GM18907 (cell line): Measurements from ENCODE around the gene UNC13C.

Experiments
- ATAC-seq: cut with Tn5 transposase; IDR thresholded peaks from one replicate; pipeline ENCODE4 v1.9.1; 2021; ENCODE audit warnings: mild to moderate bottlenecking, moderate library complexity; ENCODE audit not compliant: unreplicated experiment

The UNC13C gene

GRCh38 chr15:54289590-54290136 is 311.4 kb downstream of the UNC13C start:
- peak; percentile 85 for ATAC-seq

GRCh38 chr15:54298396-54298795 is 320.2 kb downstream of the UNC13C start:
- no peak for ATAC-seq

- ATAC-seq: no peak
Observed at GRCh38 chr15:54304321-54304720, 326.1 kb downstream of the UNC13C start.

GRCh38 chr15:54305138-54305537 is 326.9 kb downstream of the UNC13C start:
- no peak for ATAC-seq

GRCh38 chr15:54307252-54307902 is 329.1 kb downstream of the UNC13C start:
- ATAC-seq: no peak

- no peak for ATAC-seq
Observed at GRCh38 chr15:54307926-54308325, 329.7 kb downstream of the UNC13C start.

- ATAC-seq: no peak
Observed at GRCh38 chr15:54312528-54312927, 334.3 kb downstream of the UNC13C start.

- no peak for ATAC-seq
Observed at GRCh38 chr15:54321426-54321825, 343.2 kb downstream of the UNC13C start.

- ATAC-seq: no peak
Observed at GRCh38 chr15:54322341-54322740, 344.1 kb downstream of the UNC13C start.

- no peak for ATAC-seq
Observed at GRCh38 chr15:54345301-54345700, 367.1 kb downstream of the UNC13C start.

- ATAC-seq: no peak
Observed at GRCh38 chr15:54345827-54346226, 367.6 kb downstream of the UNC13C start.

- no peak for ATAC-seq
Observed at GRCh38 chr15:54347082-54347827, 369.0 kb downstream of the UNC13C start.

GRCh38 chr15:54353726-54354125 is 375.5 kb downstream of the UNC13C start:
- no peak for ATAC-seq

- ATAC-seq: no peak
Observed at GRCh38 chr15:54354341-54354740, 376.1 kb downstream of the UNC13C start.

- no peak for ATAC-seq
Observed at GRCh38 chr15:54364961-54365360, 386.7 kb downstream of the UNC13C start.

GRCh38 chr15:54373332-54373731 is 395.1 kb downstream of the UNC13C start:
- no peak for ATAC-seq

GRCh38 chr15:54374184-54374952 is 396.1 kb downstream of the UNC13C start:
- no peak for ATAC-seq

- no peak for ATAC-seq
Observed at GRCh38 chr15:54387799-54388198, 409.6 kb downstream of the UNC13C start.

- no peak for ATAC-seq
Observed at GRCh38 chr15:54388746-54389145, 410.5 kb downstream of the UNC13C start.

- ATAC-seq: no peak
Observed at GRCh38 chr15:54410481-54410880, 432.2 kb downstream of the UNC13C start.

GRCh38 chr15:54424171-54424570 is 445.9 kb downstream of the UNC13C start:
- ATAC-seq: no peak
